ENCODE measurements around the gene GANAB.

DNA sequence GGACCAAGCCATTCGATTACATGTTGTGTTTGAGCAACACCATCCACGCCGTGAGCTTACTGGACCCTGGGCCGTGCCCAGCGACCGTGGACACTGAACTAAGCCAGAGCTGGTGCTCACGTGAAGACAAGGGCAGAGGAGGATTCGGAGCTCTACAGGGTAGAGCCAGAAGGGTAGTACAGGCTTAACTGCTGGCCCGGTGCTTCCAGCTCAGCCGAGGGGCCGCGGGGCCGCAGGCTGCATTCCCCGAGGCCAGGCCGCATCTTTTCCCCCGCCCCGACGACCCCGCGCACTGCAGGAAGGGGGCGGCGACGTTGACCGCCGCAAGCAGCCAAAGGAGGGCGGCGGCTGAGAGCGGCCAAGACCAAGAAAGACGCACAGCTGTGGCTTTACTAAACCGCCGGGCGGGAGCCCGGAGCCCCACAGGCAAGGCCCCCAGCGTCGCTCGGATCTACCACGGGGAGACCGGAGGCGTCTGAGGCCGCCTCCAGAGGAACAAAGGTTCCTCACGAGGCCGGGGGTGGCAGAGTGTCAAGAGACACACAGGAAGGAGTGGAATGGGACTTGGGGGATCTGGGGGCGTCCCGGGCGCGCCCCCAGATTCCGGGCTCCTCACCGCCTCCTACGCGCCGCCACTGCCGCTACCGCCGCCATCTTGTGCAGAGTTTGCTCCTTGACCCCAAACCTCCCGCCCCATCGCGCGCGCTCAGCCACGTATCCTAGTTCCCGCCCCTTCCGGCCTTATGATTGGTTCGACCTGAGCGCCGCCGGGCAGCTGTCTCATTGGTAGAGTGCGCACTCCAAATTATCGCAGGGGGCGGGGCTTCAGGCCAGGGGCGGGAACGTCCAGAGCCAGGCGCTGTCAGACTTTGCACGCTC, at the start of gene GANAB:
- TF ChIP-seq, protein P1, sequence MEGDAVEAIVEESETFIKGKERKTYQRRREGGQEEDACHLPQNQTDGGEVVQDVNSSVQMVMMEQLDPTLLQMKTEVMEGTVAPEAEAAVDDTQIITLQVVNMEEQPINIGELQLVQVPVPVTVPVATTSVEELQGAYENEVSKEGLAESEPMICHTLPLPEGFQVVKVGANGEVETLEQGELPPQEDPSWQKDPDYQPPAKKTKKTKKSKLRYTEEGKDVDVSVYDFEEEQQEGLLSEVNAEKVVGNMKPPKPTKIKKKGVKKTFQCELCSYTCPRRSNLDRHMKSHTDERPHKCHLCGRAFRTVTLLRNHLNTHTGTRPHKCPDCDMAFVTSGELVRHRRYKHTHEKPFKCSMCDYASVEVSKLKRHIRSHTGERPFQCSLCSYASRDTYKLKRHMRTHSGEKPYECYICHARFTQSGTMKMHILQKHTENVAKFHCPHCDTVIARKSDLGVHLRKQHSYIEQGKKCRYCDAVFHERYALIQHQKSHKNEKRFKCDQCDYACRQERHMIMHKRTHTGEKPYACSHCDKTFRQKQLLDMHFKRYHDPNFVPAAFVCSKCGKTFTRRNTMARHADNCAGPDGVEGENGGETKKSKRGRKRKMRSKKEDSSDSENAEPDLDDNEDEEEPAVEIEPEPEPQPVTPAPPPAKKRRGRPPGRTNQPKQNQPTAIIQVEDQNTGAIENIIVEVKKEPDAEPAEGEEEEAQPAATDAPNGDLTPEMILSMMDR (conservative IDR thresholded peaks at IDR 0.05 in 1 of 2, IDR thresholded peaks at IDR 0.05 in 1 of 2; ENCODE audit: low read depth in 1 of 2, low read length in 2 of 2): no peak
- no peak for TF ChIP-seq EZH2 (IDR thresholded peaks at IDR 0.05; ENCODE audit: low read length, missing control alignments)

All from fibroblast of lung (primary cell).